Thyroid gland (tissue), 4 donors: Measurements from ENCODE around the gene WDPCP. TPM values are rescaled to one million over a fixed set of nuclear protein-coding genes. Genes with fewer than 3 reads are reported as not detected.

Source experiments
- DNase-seq, 2 donors: peaks; one replicate each; pipeline ENCODE4 v3.0.0-alpha.2; 2019
- H3K27ac ChIP-seq, 3 donors: fragments of 200-600 bp; sonication (generic); 1 replicate in 2 of 3; 2 replicates in 1 of 3; pipeline ENCODE4 v1.5.1; 2016 to 2019; ENCODE audit warnings: mild to moderate bottlenecking in 1 of 3, moderate library complexity in 1 of 3
- H3K27me3 ChIP-seq: fragments of 200-600 bp; sonication (generic); one replicate; pipeline ENCODE4 v1.5.1; 2019
- H3K36me3 ChIP-seq, 2 donors: fragments of 200-600 bp; sonication (generic); one replicate each; pipeline ENCODE4 v1.5.1; 2016 to 2019
- H3K4me1 ChIP-seq, 2 donors: fragments of 200-600 bp; sonication (generic); one replicate each; pipeline ENCODE4 v1.5.1; 2017 to 2019
- H3K4me3 ChIP-seq, 3 donors: fragments of 200-600 bp; sonication (generic); replicated peaks in 1 of 3; 1 replicate in 2 of 3; 2 replicates in 1 of 3; pipeline ENCODE4 v1.5.1; 2016; ENCODE audit warnings: mild to moderate bottlenecking in 1 of 3
- H3K9me3 ChIP-seq: fragments of 200-600 bp; sonication (generic); one replicate; pipeline ENCODE4 v1.5.1; 2017
- POLR2A ChIP-seq, 2 donors: fragments of 450-650 bp; IDR thresholded peaks; one replicate each; pipeline ENCODE4 v1.6.1; 2017; ENCODE audit warnings: antibody characterized with exemption in 2 of 2, mild to moderate bottlenecking in 2 of 2, moderate library complexity in 1 of 2
- WGBS, 2 donors: methylation state at CpG; one replicate each; pipeline ENCODE4 v1.1.5; 2017; 5-methylcytosine and 5-hydroxymethylcytosine counted together
- intact Hi-C: fragments of 100-400 bp; cut with DNase I; formaldehyde crosslinking; loops from one replicate; pipeline ENCODE4 v1.15.1; 2023
- total RNA-seq, 4 donors: library from RNA; depleted of rRNA; stranded (reverse); fragments of >200 nt; gene quantifications; one replicate each; pipeline ENCODE4 v1.2.3, GENCODE V29; 2016
- TF ChIP-seq, protein P1 (sequence below), 6 experiments: fragments of 200-600 bp in 3 of 6; fragments of 450-650 bp in 3 of 6; sonication (generic) in 3 of 6; IDR thresholded peaks; one replicate each; pipeline ENCODE4 v1.5.1; 2016 to 2019; ENCODE audit warnings: antibody characterized with exemption in 6 of 6, mild to moderate bottlenecking in 2 of 6, inconsistent platforms in 1 of 6, moderate library complexity in 1 of 6

Gene WDPCP
- total RNA-seq, 4 donors from 2014 or later: 18.3 to 33.1 (median 22.0) TPM

DNA sequence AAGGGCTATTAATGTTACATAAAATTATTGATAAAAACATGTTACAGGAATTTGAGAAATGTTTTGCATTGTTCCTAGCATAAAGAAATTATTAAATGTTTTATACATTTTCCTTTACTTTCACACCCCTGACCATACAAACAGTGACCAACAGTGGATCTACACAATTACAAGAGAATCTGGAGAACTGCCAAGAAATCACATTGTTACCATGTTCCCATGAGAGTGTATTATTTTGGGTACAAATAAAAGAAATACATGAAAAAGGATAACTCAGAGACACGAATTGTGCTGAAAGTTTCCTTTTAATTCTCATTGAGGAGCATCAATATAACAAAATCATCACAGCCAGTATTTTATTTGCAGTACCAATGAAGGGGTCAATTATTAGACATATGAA, 150.1 kb downstream of the WDPCP start:
- Histone ChIP-seq H3K27me3 (no peaks in the 10 kb centered on the region), H3K36me3 (no peaks in the 10 kb centered on the region), H3K4me3 (no peak overlapping the region), H3K27ac (no peak overlapping the region), H3K4me1 (no peaks in the 10 kb centered on the region), H3K9me3 (no peaks in the 10 kb centered on the region)
- TF ChIP-seq, protein P1, sequence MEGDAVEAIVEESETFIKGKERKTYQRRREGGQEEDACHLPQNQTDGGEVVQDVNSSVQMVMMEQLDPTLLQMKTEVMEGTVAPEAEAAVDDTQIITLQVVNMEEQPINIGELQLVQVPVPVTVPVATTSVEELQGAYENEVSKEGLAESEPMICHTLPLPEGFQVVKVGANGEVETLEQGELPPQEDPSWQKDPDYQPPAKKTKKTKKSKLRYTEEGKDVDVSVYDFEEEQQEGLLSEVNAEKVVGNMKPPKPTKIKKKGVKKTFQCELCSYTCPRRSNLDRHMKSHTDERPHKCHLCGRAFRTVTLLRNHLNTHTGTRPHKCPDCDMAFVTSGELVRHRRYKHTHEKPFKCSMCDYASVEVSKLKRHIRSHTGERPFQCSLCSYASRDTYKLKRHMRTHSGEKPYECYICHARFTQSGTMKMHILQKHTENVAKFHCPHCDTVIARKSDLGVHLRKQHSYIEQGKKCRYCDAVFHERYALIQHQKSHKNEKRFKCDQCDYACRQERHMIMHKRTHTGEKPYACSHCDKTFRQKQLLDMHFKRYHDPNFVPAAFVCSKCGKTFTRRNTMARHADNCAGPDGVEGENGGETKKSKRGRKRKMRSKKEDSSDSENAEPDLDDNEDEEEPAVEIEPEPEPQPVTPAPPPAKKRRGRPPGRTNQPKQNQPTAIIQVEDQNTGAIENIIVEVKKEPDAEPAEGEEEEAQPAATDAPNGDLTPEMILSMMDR (IDR thresholded peaks at IDR 0.05): no peak
- TF ChIP-seq POLR2A (IDR thresholded peaks at IDR 0.05): no peak
- no peak for DNase-seq
- WGBS, 2 donors: 76 to 80% methylated on average over 1 of the region's 1 CpG
- intact Hi-C loops: no loop called here

DNA sequence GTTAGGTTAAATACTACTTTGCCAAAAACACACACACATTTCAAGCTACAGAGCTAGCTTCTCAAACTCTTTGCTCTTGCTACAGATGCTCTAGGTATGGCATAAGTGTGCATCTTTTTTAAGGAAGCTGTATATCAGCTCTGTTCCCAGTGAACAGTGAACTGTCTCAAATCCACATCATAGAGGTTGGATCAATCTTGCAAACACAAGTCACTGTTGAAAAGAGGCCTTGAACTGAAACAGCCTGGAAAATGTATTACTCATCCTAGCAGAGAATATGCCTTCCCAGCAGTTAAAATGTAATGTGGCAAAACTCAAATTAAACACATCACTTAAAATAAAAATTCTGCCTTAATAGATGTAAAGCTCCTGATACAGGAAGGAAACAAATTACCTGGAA, 151.8 kb downstream of the WDPCP start:
- Histone ChIP-seq H3K27me3 (no peaks in the 10 kb centered on the region), H3K27ac (no peak overlapping the region), H3K4me3 (no peak overlapping the region), H3K4me1 (no peaks in the 10 kb centered on the region), H3K9me3 (no peaks in the 10 kb centered on the region), H3K36me3 (no peaks in the 10 kb centered on the region)
- intact Hi-C loops: no loop called here
- no peak for DNase-seq
- TF ChIP-seq POLR2A (IDR thresholded peaks at IDR 0.05): no peak
- TF ChIP-seq, protein P1 (IDR thresholded peaks at IDR 0.05): no peak

DNA sequence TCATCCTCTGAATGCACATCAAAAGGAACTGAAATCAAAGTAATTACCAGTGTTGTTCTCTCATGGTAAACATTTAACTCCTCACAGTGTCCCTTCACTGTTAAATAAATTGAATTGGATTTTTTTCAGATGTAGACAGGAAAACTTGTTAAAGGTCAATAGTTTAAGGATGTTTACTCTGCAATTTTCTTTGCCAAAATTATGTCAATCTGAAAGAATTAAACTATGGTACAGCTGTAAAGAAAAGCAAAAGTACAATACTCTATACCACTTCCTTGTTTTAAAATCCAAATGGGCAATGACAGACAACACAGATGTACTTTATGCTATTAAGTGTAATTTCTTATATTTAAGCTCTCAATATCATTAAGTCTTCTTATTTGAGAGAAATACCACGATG, 153.2 kb downstream of the WDPCP start:
- H3K36me3 ChIP-seq: no peaks in the 10 kb centered on the region
- no peaks in the 10 kb centered on the region for H3K9me3 ChIP-seq
- no peak overlapping the region for H3K4me3 ChIP-seq
- H3K27me3 ChIP-seq: no peaks in the 10 kb centered on the region
- no peak overlapping the region for H3K27ac ChIP-seq
- WGBS, 2 donors: 79 to 87% methylated on average over 1 of the region's 1 CpG
- no peaks in the 10 kb centered on the region for H3K4me1 ChIP-seq
- TF ChIP-seq, protein P1 (IDR thresholded peaks at IDR 0.05): no peak
- TF ChIP-seq POLR2A (IDR thresholded peaks at IDR 0.05): no peak
- no peak for DNase-seq
- intact Hi-C loops: no loop called here

DNA sequence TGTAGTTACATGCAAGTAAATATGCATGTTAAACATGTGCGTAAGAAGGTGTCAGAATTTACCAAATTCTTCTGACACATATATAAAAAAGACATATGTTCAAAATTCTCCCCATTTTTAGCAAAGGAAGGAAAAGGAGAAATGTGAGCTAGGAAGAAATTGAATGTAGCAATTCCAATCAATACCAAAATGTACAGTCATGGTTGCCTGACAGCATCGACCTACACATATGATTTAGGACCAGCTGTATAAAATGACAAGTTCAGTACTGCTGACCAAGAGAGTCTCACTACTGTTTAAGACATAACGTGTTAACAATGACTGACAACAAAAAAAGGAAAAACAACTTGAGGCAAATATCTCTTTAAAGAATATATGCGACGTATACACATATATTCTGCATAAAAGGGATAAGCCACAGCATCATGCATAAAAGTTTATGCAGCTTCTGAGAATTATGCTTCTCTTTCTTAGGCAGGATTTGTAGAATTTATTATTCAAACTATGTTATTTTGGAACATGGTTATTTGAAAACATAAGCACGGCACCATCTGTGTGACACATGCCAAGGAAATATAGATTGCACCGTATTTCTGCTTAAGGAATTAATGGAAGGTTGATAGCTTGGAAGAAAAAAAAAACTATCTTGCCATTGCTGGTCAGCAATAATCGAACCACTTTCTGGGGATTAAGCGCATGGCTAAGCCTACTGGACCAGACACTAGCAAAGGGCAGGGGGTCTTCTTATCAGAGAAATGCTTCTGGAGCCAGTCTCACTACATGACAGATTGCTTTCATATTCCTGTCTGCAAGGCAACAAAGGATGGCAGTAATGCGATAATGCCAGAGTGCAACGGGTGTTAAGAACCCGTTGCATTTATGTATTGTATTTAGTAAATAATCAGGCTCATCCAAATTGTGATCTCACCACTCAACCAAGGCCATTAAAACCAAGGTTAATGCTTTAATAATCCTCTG, 154.0 kb downstream of the WDPCP start:
- no peak overlapping the region for H3K27ac ChIP-seq
- H3K27me3 ChIP-seq: no peaks in the 10 kb centered on the region
- H3K4me1 ChIP-seq: no peaks in the 10 kb centered on the region
- no peak for DNase-seq
- no peaks in the 10 kb centered on the region for H3K36me3 ChIP-seq
- no peak for TF ChIP-seq POLR2A (IDR thresholded peaks at IDR 0.05)
- TF ChIP-seq, protein P1 (IDR thresholded peaks at IDR 0.05): no peak
- H3K9me3 ChIP-seq: no peaks in the 10 kb centered on the region
- no peak overlapping the region for H3K4me3 ChIP-seq
- intact Hi-C loops: no loop called here
- WGBS, 2 donors: 92 to 94% methylated on average over 12 of the region's 12 CpGs

DNA sequence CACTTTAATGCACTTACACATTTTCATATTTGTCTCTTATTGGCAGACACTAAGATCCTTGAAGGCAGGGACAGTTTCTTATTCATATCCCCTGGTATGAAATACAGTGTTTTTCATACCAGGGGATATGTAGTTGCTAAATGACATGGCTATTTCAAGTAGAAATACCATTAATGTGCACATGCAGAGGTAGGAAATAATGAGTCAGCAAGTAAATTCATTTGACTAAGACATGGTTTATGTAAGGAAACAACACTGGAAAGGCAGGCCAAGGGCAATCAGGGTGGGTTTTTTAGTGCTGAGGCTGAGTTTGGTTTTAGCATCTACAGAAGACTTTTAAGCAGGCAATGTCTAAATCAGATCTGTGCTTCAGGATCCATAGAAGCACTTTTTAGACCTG, 155.9 kb downstream of the WDPCP start:
- intact Hi-C loops: no loop called here

More for the DNA sequence above, 155.9 kb downstream of the WDPCP start:
- no peak overlapping the region for H3K4me3 ChIP-seq
- H3K27me3 ChIP-seq: no peaks in the 10 kb centered on the region
- DNase-seq: no peak
- no peak overlapping the region for H3K27ac ChIP-seq
- H3K9me3 ChIP-seq: no peaks in the 10 kb centered on the region
- no peak for TF ChIP-seq POLR2A (IDR thresholded peaks at IDR 0.05)
- TF ChIP-seq, protein P1 (IDR thresholded peaks at IDR 0.05): no peak
- H3K36me3 ChIP-seq: no peaks in the 10 kb centered on the region
- H3K4me1 ChIP-seq: no peaks in the 10 kb centered on the region
